ENCODE results near the gene SNORC.
"Not testable (repeated sequence)": the region's sequence is repeated elsewhere in the genome, so short reads cannot be mapped to it uniquely, and the experiment has no call there.

The SNORC gene

GRCh38 chr2:232870018-232870765 lies at the start of gene SNORC:
Gene SNORC, plus strand, starts transcription at chr2:232870264. Its CDS starts 78 bp downstream, at chr2:232870342.
- DNase-seq = no peak

DNA sequence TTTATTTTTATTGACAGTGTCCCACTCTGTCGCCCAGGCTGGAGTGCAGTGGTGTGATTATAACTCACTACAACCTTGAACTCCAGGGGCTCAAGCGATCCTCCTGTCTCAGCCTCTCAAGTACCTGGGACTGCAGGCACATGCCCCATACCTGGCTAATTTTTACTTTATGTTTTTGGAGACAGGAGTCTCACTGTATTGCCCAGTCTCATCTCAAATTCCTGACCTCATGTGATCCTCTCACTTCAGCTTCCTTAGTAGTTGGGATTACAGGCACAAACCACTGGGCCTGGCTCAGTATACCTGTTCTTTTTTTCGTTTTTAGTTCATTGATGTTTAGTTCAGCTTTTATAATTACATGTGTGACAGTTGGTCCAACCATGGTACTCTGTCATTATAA lies 40.1 kb upstream of the SNORC start:
- no peak for DNase-seq

- DNase-seq = no peak
Measured at GRCh38 chr2:232831496-232831895, 38.6 kb upstream of the SNORC start.

- no peak for DNase-seq
Measured at GRCh38 chr2:232833830-232834229, 36.2 kb upstream of the SNORC start.

- no peak for DNase-seq
Measured at GRCh38 chr2:232835687-232836208, 34.3 kb upstream of the SNORC start.

DNA sequence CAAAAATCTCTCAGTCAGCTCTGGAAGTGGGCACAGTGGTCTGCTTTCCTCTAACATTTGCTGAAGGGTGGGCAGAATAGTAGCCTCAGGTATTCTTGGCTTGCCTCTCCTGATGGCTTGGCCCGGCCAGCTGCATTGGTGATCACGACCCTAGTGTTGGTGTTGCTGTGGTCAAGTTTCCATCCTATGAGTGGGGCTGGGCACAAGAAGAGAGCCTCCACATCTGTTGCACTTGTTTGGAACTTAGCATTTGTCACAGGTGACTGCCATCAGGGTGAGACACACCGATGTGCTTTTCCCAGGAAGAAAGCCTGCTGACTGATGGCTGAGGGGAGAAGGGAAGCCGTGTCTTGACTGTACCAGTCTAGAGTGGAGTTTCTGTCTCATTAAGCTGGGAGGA lies 33.1 kb upstream of the SNORC start:
- no peak for DNase-seq

DNA sequence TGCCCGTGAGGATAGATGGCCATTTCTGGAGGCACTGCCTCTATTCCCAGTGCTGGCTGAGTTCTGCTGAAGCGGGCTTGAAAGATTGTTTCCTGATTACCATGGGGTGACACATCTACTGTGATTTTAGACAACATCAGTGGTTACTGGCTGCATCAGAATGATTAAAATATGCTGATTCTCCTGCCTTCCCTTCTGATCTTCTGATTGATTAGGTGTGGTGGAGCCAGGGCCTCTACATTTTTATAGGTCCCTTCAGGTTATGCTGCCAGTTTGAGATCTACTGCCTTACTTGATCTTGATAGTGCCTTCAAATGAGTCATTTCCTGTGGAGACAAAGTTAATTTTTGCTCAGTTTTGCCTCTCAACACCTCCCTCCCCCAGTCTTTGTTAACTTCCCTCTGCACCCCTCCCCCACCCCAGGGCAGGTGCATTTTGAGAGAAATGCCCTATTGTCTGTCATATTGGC lies 31.6 kb upstream of the SNORC start:
- peak; percentile 46 for DNase-seq

- no peak for DNase-seq
Measured at GRCh38 chr2:232839411-232840079, 30.5 kb upstream of the SNORC start.

DNA sequence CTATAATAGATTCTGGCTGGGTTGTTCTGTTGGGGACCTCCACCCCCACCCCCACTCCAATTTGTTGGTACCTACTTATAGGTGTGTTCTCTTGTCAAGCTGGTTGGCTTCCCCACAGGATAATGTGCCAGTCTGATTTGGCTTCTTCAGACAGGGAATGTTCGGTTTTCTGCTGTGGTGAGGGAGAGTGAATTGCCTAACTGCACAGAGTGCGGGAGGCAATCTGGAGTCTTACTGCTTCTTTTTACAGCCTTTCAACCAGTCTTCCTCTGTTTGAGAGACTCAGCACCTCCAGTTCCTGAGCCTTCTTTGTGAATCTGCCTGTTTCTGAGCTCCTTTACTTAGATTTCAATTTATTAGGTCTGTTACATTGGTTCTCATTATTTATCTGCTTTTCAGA lies 27.4 kb upstream of the SNORC start:
- no peak for DNase-seq

DNA sequence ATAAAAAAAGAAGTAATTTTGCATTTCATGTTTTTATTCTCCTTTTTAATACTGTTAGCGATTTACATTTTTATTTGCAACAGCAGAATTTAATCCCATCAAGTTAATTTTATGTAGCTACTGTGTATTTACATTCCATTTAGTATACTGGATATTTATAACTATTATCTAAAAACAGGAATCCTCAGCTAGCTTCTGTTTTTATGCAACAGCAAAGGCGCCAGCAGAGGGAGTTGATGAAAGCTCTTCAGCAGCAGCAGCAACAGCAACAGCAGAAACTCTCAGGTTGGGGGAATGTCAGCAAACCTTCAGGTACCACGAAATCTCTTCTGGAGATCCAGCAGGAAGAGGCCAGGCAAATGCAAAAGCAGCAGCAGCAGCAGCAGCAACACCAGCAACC lies 26.2 kb upstream of the SNORC start:
- no peak for DNase-seq

DNA sequence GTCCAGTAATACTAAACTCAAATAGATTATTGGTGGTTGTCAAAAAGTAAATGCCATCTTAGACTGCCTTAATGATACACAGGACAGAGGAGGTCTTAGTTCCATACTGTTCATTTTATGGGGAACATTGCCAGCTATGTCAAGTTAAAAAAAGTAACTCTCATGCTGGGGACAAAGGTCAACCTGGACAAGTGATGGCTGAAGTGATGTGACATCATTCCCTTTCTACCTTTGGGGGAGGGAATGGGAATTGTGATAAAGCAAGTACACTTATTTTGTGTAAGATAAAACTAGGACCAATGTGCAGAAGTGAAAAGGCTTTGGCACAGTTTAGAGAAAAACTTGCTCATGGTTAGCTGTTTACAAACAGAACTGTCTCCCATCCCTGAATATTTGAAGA lies 24.0 kb upstream of the SNORC start:
- DNase-seq = no peak

GRCh38 chr2:232850039-232850438 lies 20.0 kb upstream of the SNORC start:
- DNase-seq = no peak

- not testable (repeated sequence) for DNase-seq
Measured at GRCh38 chr2:232852081-232852480, 18.0 kb upstream of the SNORC start.

DNA sequence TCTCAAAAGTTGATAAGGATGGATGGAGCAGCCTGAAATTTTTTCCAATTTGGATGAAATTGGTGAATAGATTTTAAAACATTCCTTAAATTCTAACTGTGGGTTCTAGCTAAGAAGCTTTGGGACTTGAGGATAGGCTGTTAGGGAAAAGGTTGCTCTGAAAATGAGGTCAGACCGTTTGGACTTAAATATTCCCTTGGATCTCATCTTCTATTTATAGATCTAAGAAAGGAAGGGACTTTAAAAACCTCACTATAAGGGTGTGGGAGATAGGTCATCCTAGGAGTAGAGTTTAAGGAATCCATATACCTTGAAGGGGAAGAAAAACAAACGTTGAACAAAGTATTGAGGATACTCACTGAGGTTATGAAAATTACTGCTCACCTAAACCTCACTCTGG lies 17.4 kb upstream of the SNORC start:
- DNase-seq = no peak

- DNase-seq = no peak
Measured at GRCh38 chr2:232854082-232854481, 16.0 kb upstream of the SNORC start.

GRCh38 chr2:232857158-232857563 lies 12.9 kb upstream of the SNORC start:
- DNase-seq = no peak

GRCh38 chr2:232859385-232859916 lies 10.6 kb upstream of the SNORC start:
- DNase-seq = no peak

DNA sequence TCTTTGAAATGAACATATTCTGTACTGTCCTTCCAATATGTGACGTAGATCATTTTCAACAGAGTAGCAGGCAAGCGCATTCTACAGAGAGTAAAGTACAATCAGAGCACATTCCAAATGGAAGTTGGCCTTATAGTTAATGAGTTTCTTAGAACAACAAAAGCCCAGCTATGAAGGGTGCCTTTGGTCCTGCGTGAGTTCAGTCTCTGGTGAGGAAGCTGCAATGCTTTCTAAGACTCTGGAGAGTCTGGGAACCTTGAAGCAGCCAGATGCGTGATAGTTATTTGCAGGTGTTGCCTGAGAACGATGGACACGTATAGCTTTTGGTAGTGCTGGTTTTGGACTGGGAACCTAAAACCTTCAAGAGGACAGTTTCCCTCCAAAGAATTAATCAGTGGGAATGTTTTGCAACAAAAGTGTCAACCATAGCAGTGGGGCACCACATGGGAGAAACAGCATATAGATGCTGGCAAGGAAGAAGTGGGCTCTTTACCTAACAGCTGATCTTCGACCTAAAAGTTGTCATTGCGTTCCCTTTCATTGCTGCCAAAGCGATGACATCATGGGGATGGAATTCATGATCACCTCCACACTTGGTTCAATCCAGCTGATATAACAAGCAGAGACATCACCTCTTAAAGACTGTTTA lies 9.3 kb upstream of the SNORC start:
- DNase-seq = no peak

- no peak for DNase-seq
Measured at GRCh38 chr2:232861353-232861752, 8.7 kb upstream of the SNORC start.

DNA sequence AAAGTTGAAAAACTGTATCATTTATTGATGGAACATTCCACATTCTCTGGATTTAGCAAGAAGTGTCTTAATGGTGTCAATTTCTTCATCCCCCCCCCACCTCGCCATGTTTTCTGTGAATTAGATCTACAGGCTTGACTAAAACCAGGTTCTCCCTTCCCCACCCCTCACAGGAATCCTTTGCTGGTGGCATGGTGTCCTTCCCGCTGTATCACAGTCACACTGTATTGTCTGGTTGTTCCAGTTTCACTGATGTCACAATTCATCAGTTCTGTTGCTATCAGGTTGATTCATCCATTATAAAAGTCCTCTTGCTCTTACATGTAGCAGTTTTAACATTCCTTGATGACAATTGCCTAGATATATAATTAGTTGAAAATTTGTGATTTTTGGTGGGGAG lies 6.1 kb upstream of the SNORC start:
- DNase-seq = no peak

- no peak for DNase-seq
Measured at GRCh38 chr2:232865165-232865564, 4.9 kb upstream of the SNORC start.

DNA sequence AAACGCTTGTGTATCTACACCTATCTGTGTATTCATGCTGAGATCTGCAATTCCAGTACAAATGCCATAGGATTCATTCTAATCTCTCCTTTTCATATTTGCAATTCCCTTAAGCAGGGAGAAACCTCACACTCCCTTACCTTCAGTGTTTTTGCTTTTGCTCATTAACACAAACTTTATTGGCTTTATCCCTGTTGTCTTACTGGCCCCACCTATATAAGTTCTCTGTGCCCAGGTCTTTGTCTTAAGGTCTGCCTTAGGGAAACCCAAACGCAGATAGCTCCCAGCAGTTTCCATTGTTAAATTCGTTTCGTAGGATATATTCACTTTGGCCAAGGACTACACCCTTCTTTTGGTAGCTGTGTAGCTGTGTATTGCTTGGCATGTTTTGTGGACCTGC lies 4.0 kb upstream of the SNORC start:
- DNase-seq = no peak

Data from RPMI8226 (cell line).